Smooth muscle cell (in vitro differentiated cells): ENCODE measurements around the gene LDLRAD2. TPM values are rescaled to one million over a fixed set of nuclear protein-coding genes. Genes with fewer than 3 reads are reported as not detected.

Experiments used
- DNase-seq: peaks from one replicate; lab custom pipeline; 2025; ENCODE audit not compliant: unreplicated experiment; lab: John Stamatoyannopoulos, UW
- H2AFZ ChIP-seq: fragments of 200-600 bp; sonication (generic); 2 replicates; pipeline ENCODE4 v1.6.0; 2016; ENCODE audit warnings: antibody characterized with exemption, low read depth, mild to moderate bottlenecking
- H3F3A ChIP-seq: fragments of 200-600 bp; sonication (generic); 2 replicates; pipeline ENCODE4 v1.6.0; 2017; ENCODE audit warnings: antibody characterized with exemption, low read depth
- H3K27ac ChIP-seq: fragments of 200-600 bp; sonication (generic); 2 replicates; pipeline ENCODE4 v1.5.1; 2016; ENCODE audit warnings: low read depth, mild to moderate bottlenecking
- H3K27me3 ChIP-seq: fragments of 200-600 bp; sonication (generic); 2 replicates; pipeline ENCODE4 v1.6.1; 2016; ENCODE audit warnings: low read depth, mild to moderate bottlenecking
- H3K36me3 ChIP-seq: fragments of 200-600 bp; sonication (generic); 2 replicates; pipeline ENCODE4 v1.5.1; 2016; ENCODE audit warnings: low read depth
- H3K4me1 ChIP-seq: fragments of 200-600 bp; sonication (generic); 2 replicates; pipeline ENCODE4 v1.5.1; 2016; ENCODE audit warnings: low read depth
- H3K4me2 ChIP-seq: fragments of 200-600 bp; sonication (generic); 2 replicates; pipeline ENCODE4 v1.6.0; 2016; ENCODE audit warnings: mild to moderate bottlenecking
- H3K4me3 ChIP-seq: fragments of 200-600 bp; sonication (generic); 2 replicates; pipeline ENCODE4 v1.5.1; 2016; ENCODE audit warnings: mild to moderate bottlenecking
- H3K79me2 ChIP-seq: fragments of 200-600 bp; sonication (generic); 2 replicates; pipeline ENCODE4 v1.6.0; 2016; ENCODE audit warnings: low read depth, mild to moderate bottlenecking
- H3K9ac ChIP-seq: fragments of 200-600 bp; sonication (generic); 2 replicates; pipeline ENCODE4 v1.6.0; 2016; ENCODE audit warnings: low read depth
- H3K9me3 ChIP-seq: fragments of 200-600 bp; sonication (generic); replicated peaks from 2 replicates; pipeline ENCODE4 v1.5.1; 2016; ENCODE audit warnings: low read depth
- H4K20me1 ChIP-seq: fragments of 200-600 bp; sonication (generic); 2 replicates; pipeline ENCODE4 v1.6.0; 2016; ENCODE audit warnings: low read depth
- WGBS: methylation state at CpG from one replicate; pipeline ENCODE4 v1.1.7; 2016; ENCODE audit warnings: low lambda C conversion rate; 5-methylcytosine and 5-hydroxymethylcytosine counted together
- polyA plus RNA-seq: library from polyadenylated mRNA; unstranded; fragments of >200 nt; fragmentation: Nextera tagmentation; extraction: Ambion mirVana; gene quantifications from 2 replicates; pipeline ENCODE4 v1.2.1, GENCODE V29; 2016
- total RNA-seq: library from RNA; depleted of rRNA; stranded (reverse); fragments of >200 nt; gene quantifications from 2 replicates; pipeline ENCODE4 v1.2.3, GENCODE V29; 2014
- TF ChIP-seq, protein P1 (sequence below): fragments of 200-600 bp; sonication (generic); IDR thresholded peaks from 2 replicates; pipeline ENCODE4 v1.5.1; 2017; ENCODE audit warnings: borderline replicate concordance, mild to moderate bottlenecking, antibody characterized with exemption; ENCODE audit not compliant: insufficient read depth, poor library complexity, severe bottlenecking

Gene LDLRAD2
- total and polyA plus RNA-seq, 2 experiments from 2014 or later, result 0.04 to 7.9 TPM

DNA sequence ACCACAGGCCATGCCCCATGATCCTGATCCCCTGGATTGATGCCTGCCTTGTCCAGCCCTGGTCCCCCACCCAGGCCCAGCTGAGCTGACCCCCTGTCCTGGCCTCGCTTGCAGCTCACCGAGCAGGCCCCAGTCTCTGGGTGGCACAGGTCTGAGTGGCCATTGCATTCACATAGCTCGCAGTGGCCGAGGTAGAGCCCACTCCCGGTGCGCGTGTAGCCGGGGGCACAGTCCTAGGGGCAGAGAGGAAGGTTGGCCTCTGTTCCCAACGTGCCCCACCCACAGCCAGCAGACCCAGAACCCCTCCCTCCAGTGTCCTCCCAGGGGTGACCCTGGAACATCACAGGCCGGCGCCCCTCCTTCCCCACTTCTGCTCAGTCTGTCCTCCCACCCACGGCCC, 51.9 kb downstream of the LDLRAD2 start:
- Histone ChIP-seq H4K20me1 (no peaks in the 10 kb centered on the region), H3K4me3 (no peak overlapping the region), H3F3A (no peaks in the 10 kb centered on the region), H3K4me2 (no peak overlapping the region), H3K79me2 (no peaks in the 10 kb centered on the region), H3K27me3 (no peaks in the 10 kb centered on the region), H3K9me3 (no peaks in the 10 kb centered on the region), H3K36me3 (peaks cover 10% of the 10 kb centered on the region), H3K27ac (no peak overlapping the region), H3K4me1 (no peaks in the 10 kb centered on the region), H3K9ac (no peak overlapping the region), H2AFZ (no peak overlapping the region)
- TF ChIP-seq, protein P1, sequence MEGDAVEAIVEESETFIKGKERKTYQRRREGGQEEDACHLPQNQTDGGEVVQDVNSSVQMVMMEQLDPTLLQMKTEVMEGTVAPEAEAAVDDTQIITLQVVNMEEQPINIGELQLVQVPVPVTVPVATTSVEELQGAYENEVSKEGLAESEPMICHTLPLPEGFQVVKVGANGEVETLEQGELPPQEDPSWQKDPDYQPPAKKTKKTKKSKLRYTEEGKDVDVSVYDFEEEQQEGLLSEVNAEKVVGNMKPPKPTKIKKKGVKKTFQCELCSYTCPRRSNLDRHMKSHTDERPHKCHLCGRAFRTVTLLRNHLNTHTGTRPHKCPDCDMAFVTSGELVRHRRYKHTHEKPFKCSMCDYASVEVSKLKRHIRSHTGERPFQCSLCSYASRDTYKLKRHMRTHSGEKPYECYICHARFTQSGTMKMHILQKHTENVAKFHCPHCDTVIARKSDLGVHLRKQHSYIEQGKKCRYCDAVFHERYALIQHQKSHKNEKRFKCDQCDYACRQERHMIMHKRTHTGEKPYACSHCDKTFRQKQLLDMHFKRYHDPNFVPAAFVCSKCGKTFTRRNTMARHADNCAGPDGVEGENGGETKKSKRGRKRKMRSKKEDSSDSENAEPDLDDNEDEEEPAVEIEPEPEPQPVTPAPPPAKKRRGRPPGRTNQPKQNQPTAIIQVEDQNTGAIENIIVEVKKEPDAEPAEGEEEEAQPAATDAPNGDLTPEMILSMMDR, result no peak
- WGBS, result 98% methylated on average over 12 of the region's 12 CpGs
- no peak for DNase-seq

DNA sequence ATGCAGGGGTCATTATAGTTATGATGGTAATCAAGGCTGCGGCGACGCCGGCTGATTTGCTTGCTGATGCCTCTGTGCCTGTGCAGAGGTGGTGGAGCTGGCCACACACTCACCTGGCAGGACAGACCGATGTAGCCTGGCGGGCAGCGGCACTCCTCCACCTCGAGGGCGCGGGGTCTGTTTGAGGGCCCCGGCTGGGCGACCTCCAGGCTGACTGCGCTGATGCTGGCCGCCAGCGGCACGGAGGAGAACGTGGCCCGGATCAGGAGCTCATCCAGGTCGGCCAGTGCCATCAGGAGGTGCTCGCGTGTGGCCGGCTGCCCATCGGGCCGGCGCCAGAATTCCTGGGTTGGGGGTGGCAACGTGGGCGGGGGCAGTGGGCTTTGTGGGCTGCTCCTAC, 52.7 kb downstream of the LDLRAD2 start:
- H3K4me1 ChIP-seq, result no peaks in the 10 kb centered on the region
- peaks cover 10% of the 10 kb centered on the region for H3K36me3 ChIP-seq
- H3K4me3 ChIP-seq, result no peak overlapping the region
- no peaks in the 10 kb centered on the region for H3K27me3 ChIP-seq
- H3F3A ChIP-seq, result no peaks in the 10 kb centered on the region
- H2AFZ ChIP-seq, result no peak overlapping the region
- H3K9me3 ChIP-seq, result no peaks in the 10 kb centered on the region
- WGBS, result 99% methylated on average over 15 of the region's 27 CpGs
- no peaks in the 10 kb centered on the region for H3K79me2 ChIP-seq
- H3K4me2 ChIP-seq, result no peak overlapping the region
- H3K9ac ChIP-seq, result no peak overlapping the region
- no peak for DNase-seq
- no peaks in the 10 kb centered on the region for H4K20me1 ChIP-seq
- TF ChIP-seq, protein P1, result no peak
- H3K27ac ChIP-seq, result no peak overlapping the region

DNA sequence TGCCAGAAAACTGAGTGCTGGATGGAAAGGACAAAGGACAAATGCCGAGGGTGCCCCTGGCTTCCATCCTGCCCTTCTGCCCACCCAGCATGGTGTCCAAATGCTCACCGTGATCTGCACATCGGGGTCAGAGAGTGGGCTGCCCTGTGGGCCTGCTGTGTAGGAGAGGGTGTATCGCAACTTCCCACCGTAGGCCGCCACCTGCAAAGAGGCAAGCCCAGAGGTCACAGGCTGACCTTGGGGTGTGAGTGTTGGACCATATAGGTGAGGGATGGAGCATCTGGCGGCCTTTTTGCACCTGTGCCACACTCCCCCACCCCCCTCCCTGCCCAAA, 53.5 kb downstream of the LDLRAD2 start:
- Histone ChIP-seq H3K27ac (no peak overlapping the region), H3F3A (no peaks in the 10 kb centered on the region), H3K9me3 (no peaks in the 10 kb centered on the region), H3K4me3 (no peak overlapping the region), H3K27me3 (no peaks in the 10 kb centered on the region), H3K4me1 (no peaks in the 10 kb centered on the region), H3K4me2 (no peak overlapping the region), H2AFZ (no peak overlapping the region), H3K9ac (no peak overlapping the region), H4K20me1 (no peaks in the 10 kb centered on the region), H3K79me2 (no peaks in the 10 kb centered on the region), H3K36me3 (peaks cover 5% of the 10 kb centered on the region)
- no peak for DNase-seq
- TF ChIP-seq, protein P1, result no peak
- WGBS, result 94% methylated on average over 7 of the region's 7 CpGs

DNA sequence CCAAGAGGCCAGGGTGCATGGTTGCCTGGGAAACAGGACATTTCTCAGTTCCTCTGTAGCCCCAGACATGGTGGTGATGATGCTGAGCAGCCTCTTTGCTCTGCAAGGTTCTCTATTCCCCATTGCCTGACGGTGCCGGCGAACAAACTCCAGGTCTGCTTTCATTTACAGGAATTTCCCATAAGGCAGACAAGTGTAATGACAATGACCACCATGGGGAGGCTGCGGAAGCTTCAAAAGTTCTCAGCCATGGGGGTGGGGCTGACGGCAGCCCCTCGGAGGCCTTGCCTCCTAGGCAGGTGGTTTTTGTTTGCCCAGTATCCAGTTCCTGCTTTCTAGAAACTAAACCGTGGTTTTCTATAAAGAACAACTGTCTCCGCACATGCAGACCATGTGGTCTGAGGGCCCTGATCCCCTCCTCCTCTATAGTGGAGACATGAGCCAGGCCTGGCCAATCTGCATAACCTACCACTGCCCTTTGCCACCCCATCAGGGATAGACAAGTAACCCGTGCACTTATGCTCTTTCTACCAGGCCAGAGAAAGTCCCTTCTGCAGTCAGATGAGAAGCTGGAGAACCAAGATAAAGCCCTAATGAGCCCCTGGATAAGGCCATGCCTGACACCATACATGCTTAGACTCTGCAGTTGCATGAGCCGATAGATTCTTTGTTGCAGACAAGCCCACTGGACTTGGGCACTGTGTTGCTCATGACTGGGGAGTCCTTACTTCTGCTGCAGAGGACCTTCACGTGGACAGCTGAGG, 54.1 kb downstream of the LDLRAD2 start:
- WGBS, result 77% methylated on average over 11 of the region's 11 CpGs
- Histone ChIP-seq H3K4me2 (no peak overlapping the region), H3K9ac (no peak overlapping the region), H3K27ac (no peak overlapping the region), H3K79me2 (no peaks in the 10 kb centered on the region), H3K4me3 (no peak overlapping the region), H3F3A (no peaks in the 10 kb centered on the region), H3K36me3 (no peaks in the 10 kb centered on the region), H2AFZ (no peak overlapping the region), H4K20me1 (no peaks in the 10 kb centered on the region), H3K27me3 (no peaks in the 10 kb centered on the region), H3K9me3 (no peaks in the 10 kb centered on the region), H3K4me1 (no peaks in the 10 kb centered on the region)
- TF ChIP-seq, protein P1, result peak; percentile 3
- DNase-seq, result no peak
